Measurements from ENCODE around the gene CDH12.

- TF ChIP-seq HMGXB4 (CRISPR knock-in tag; IDR thresholded peaks at IDR 0.05; ENCODE audit: borderline replicate concordance) (no peak), CTCF (IDR thresholded peaks at IDR 0.05) (no peak), RFX5 (IDR thresholded peaks at IDR 0.05) (no peak), EP300 (IDR thresholded peaks at IDR 0.05) (no peak), BCL3 (IDR thresholded peaks at IDR 0.05) (no peak), USF2 (IDR thresholded peaks at IDR 0.05) (no peak), POLR2A (IDR thresholded peaks at IDR 0.05; ENCODE audit: low read length) (no peak), RAD21 (conservative IDR thresholded peaks at IDR 0.05 in 1 of 2, IDR thresholded peaks at IDR 0.05 in 1 of 2) (no peak), PHF8 (IDR thresholded peaks at IDR 0.05; ENCODE audit: borderline replicate concordance, low read depth) (no peak)
Observed at GRCh38 chr5:21931116-21931515, 922.0 kb downstream of the CDH12 start.
